SU-DHL-6 (cell line): Measurements from ENCODE around the gene TNFRSF4.

ENCODE experiments used
- H2AFZ ChIP-seq: fragments of 200-600 bp; sonication (generic); 2 replicates; pipeline ENCODE4 v1.6.1; 2014; ENCODE audit warnings: low read depth, mild to moderate bottlenecking, moderate library complexity, mixed read lengths, antibody characterized with exemption, low read length; ENCODE audit not compliant: severe bottlenecking
- H3F3A ChIP-seq: fragments of 200-600 bp; shearing (Covaris generic); 2 replicates; pipeline ENCODE4 v1.6.0; 2016; ENCODE audit warnings: antibody characterized with exemption, mild to moderate bottlenecking; ENCODE audit not compliant: insufficient read depth
- H3K27ac ChIP-seq: fragments of 200-600 bp; sonication (generic); 2 replicates; pipeline ENCODE4 v1.5.1; 2016; ENCODE audit warnings: low read depth, mild to moderate bottlenecking, low read length, moderate library complexity, mixed read lengths
- H3K27me3 ChIP-seq: fragments of 200-600 bp; sonication (generic), shearing (Covaris generic); 2 replicates; pipeline ENCODE4 v1.6.0; 2014; ENCODE audit warnings: mild to moderate bottlenecking, low read length
- H3K36me3 ChIP-seq: fragments of 200-600 bp; sonication (generic); 2 replicates; pipeline ENCODE4 v1.6.1; 2014; ENCODE audit warnings: mild to moderate bottlenecking, low read length, mixed read lengths
- H3K4me2 ChIP-seq: fragments of 300-600, 200-600 bp; shearing (Covaris generic), sonication (generic); 2 replicates; pipeline ENCODE4 v1.6.0; 2014; ENCODE audit warnings: low read length, low read depth, mild to moderate bottlenecking; ENCODE audit not compliant: poor library complexity, severe bottlenecking
- H3K4me3 ChIP-seq: fragments of 200-600 bp; sonication (generic); 2 replicates; pipeline ENCODE4 v1.5.1; 2014; ENCODE audit warnings: antibody characterized with exemption, low read length, mild to moderate bottlenecking, mixed read lengths; ENCODE audit not compliant: insufficient read depth, poor library complexity, severe bottlenecking
- H3K79me2 ChIP-seq: fragments of 200-600 bp; sonication (generic); 2 replicates; pipeline ENCODE4 v1.6.1; 2014; ENCODE audit warnings: mild to moderate bottlenecking, low read length, moderate library complexity; ENCODE audit not compliant: insufficient read depth
- H3K9ac ChIP-seq: fragments of 200-600 bp; sonication (generic); 2 replicates; pipeline ENCODE4 v1.7.0; 2014; ENCODE audit warnings: mild to moderate bottlenecking, low read length
- H3K9me2 ChIP-seq: fragments of 200-600 bp; sonication (generic); replicated peaks from 2 replicates; pipeline ENCODE4 v1.6.1; 2014; ENCODE audit warnings: low read length; ENCODE audit not compliant: insufficient read depth
- H3K9me3 ChIP-seq: fragments of 200-600 bp; sonication (generic); 2 replicates; pipeline ENCODE4 v1.6.1; 2014; ENCODE audit warnings: low read length, mixed read lengths; ENCODE audit not compliant: insufficient read depth
- H4K20me1 ChIP-seq: fragments of 200-600 bp; sonication (generic); 2 replicates; pipeline ENCODE4 v1.6.1; 2014; ENCODE audit warnings: low read depth, mild to moderate bottlenecking, antibody characterized with exemption, low read length, moderate library complexity, mixed read lengths
- EZH2phosphoT487 ChIP-seq: fragments of 200-600 bp; sonication (generic), shearing (Covaris generic); conservative IDR thresholded peaks from 2 replicates; pipeline ENCODE4 v1.6.1; 2018; ENCODE audit warnings: mild to moderate bottlenecking, antibody characterized with exemption, low read length, moderate library complexity, mixed read lengths
- TF ChIP-seq, protein P1 (sequence below): fragments of 200-600 bp; sonication (generic); IDR thresholded peaks from one replicate; pipeline ENCODE4 v1.5.1; 2017; ENCODE audit warnings: antibody characterized with exemption, mild to moderate bottlenecking, low read length, moderate library complexity; ENCODE audit not compliant: insufficient read depth, poor library complexity, severe bottlenecking

Gene TNFRSF4

DNA sequence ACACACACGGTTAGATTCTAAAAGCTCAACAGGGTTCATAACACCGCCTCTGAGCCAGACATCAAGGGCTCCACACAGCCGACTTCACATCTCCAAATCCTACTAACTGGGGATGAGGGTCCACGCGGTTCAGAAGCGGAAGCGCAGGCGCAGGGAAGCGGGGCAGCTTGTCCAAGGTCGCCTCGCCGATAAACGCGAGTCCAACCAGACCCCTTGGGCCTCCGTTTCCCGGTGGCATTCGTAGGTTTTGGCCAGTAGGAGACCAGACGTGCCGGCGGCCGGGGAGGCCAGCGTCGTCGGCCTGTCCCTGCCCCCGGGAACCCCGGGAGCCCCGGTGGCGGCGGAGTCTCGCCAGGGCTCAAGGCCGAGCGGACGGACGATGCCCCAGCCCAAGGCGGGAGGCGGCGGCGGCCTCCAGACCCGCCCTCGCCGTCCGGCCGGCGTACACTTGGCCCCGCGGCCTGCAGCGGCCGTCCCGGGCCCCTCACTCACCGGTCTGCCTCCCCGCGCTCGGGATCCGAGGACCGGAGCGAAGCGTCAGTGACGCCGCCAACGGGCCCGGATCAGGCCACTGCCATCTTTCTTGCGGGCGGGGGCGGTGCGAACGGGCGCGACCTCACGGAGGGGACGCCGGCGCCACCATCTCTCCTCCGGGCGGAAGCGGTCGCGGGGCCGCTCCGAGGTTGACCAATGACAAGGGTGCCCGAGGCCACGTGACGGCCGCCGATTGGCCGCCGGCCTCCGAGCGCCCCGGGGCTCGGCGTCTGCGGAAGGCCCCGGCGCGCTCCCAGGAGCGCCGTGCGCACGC is 17.7 kb upstream of the TNFRSF4 start, which contains the start of gene SDF4:
Gene SDF4, minus strand, starts transcription at position 602 of the 808 bp plus-strand sequence. CDS start 3,229 bp downstream, outside the sequence.
- Histone ChIP-seq H3K36me3 (no peaks in the 10 kb centered on the region), H3K9me2 (no peaks in the 10 kb centered on the region), H3K27ac (peak within 1 kb of the TSS; percentile 53), H3K4me3 (peak within 1 kb of the TSS; percentile 77), H4K20me1 (no peaks in the 10 kb centered on the region), H3K9me3 (no peaks in the 10 kb centered on the region), H3K9ac (peak within 1 kb of the TSS; percentile 87), H3K79me2 (peaks cover 35% of the 10 kb centered on the region), H3F3A (no peaks in the 10 kb centered on the region), H2AFZ (peak within 1 kb of the TSS; percentile 62), H3K27me3 (no peaks in the 10 kb centered on the region), H3K4me2 (peak within 1 kb of the TSS; percentile 90)
- no peak for TF ChIP-seq EZH2phosphoT487
- TF ChIP-seq, protein P1, sequence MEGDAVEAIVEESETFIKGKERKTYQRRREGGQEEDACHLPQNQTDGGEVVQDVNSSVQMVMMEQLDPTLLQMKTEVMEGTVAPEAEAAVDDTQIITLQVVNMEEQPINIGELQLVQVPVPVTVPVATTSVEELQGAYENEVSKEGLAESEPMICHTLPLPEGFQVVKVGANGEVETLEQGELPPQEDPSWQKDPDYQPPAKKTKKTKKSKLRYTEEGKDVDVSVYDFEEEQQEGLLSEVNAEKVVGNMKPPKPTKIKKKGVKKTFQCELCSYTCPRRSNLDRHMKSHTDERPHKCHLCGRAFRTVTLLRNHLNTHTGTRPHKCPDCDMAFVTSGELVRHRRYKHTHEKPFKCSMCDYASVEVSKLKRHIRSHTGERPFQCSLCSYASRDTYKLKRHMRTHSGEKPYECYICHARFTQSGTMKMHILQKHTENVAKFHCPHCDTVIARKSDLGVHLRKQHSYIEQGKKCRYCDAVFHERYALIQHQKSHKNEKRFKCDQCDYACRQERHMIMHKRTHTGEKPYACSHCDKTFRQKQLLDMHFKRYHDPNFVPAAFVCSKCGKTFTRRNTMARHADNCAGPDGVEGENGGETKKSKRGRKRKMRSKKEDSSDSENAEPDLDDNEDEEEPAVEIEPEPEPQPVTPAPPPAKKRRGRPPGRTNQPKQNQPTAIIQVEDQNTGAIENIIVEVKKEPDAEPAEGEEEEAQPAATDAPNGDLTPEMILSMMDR = no peak

DNA sequence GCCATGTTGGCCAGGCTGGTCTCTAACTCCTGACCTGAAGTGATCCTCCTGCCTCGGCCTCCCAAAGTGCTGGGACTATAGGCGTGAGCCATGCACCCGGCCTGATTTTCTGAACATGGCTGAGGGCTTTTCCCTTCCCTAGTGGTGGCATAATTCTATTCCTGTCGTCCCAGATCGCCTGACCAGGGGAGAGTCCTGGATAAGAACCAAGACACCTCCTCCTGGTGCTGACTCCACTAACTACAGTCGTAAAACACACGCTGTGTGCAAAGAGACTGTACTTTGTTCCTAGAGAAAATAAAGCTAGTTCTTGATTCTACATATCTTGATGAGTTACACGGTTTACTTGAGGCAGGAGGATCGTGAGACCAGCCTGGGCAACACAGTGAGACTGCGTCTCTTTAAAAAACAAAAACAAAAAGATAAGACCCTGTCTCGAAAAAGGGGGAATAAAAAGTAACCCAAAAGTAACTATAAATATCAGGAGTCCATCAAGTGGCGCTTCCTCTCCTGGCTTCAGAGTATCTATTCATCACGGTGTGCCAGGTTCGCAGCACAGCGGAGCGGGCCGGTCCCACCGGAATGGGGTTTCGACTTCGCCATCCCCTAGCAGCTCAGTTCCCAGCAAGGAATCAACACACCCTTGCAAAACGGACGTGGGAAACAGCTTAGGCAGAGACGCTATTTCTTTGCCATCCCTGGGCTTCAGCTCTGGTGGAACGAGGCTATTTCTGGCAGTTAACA is 16.9 kb upstream of the TNFRSF4 start:
- TF ChIP-seq, protein P1 = no peak
- TF ChIP-seq EZH2phosphoT487 = no peak
- H3K4me2 ChIP-seq = peak overlapping the region; percentile 90
- H3K36me3 ChIP-seq = no peaks in the 10 kb centered on the region
- peaks cover 35% of the 10 kb centered on the region for H3K79me2 ChIP-seq
- peak overlapping the region; percentile 53 for H3K27ac ChIP-seq
- H4K20me1 ChIP-seq = no peaks in the 10 kb centered on the region
- H3F3A ChIP-seq = no peaks in the 10 kb centered on the region
- peak overlapping the region; percentile 77 for H3K4me3 ChIP-seq
- H3K9me2 ChIP-seq = no peaks in the 10 kb centered on the region
- H3K9me3 ChIP-seq = no peaks in the 10 kb centered on the region
- H3K27me3 ChIP-seq = no peaks in the 10 kb centered on the region
- peak overlapping the region; percentile 87 for H3K9ac ChIP-seq
- peak overlapping the region; percentile 62 for H2AFZ ChIP-seq

- no peak overlapping the region for H3K27ac ChIP-seq
- H3F3A ChIP-seq = no peaks in the 10 kb centered on the region
- no peak overlapping the region for H3K9ac ChIP-seq
- no peak for TF ChIP-seq EZH2phosphoT487
- TF ChIP-seq, protein P1 = no peak
- H3K9me2 ChIP-seq = no peaks in the 10 kb centered on the region
- H3K4me3 ChIP-seq = no peak overlapping the region
- H3K9me3 ChIP-seq = no peaks in the 10 kb centered on the region
- H4K20me1 ChIP-seq = no peaks in the 10 kb centered on the region
- H2AFZ ChIP-seq = no peak overlapping the region
- no peaks in the 10 kb centered on the region for H3K27me3 ChIP-seq
- no peaks in the 10 kb centered on the region for H3K36me3 ChIP-seq
- no peak overlapping the region for H3K4me2 ChIP-seq
- peaks cover 40% of the 10 kb centered on the region for H3K79me2 ChIP-seq
These were observed 15.8 kb upstream of the TNFRSF4 start for GRCh38 chr1:1229770-1230169.
